HG02973 (cell line): ENCODE data around the gene TSPAN16.
A peak's percentile ranks its signal among the peaks of the same experiment; 100 is the strongest.
"Not testable (repeated sequence)": the region's sequence is repeated elsewhere in the genome, so short reads cannot be mapped to it uniquely, and the experiment has no call there.

Experiments
- ATAC-seq: cut with Tn5 transposase; IDR thresholded peaks from one replicate; pipeline ENCODE4 v1.9.1; 2021; ENCODE audit warnings: moderate library complexity; ENCODE audit not compliant: unreplicated experiment

TSPAN16 gene

DNA sequence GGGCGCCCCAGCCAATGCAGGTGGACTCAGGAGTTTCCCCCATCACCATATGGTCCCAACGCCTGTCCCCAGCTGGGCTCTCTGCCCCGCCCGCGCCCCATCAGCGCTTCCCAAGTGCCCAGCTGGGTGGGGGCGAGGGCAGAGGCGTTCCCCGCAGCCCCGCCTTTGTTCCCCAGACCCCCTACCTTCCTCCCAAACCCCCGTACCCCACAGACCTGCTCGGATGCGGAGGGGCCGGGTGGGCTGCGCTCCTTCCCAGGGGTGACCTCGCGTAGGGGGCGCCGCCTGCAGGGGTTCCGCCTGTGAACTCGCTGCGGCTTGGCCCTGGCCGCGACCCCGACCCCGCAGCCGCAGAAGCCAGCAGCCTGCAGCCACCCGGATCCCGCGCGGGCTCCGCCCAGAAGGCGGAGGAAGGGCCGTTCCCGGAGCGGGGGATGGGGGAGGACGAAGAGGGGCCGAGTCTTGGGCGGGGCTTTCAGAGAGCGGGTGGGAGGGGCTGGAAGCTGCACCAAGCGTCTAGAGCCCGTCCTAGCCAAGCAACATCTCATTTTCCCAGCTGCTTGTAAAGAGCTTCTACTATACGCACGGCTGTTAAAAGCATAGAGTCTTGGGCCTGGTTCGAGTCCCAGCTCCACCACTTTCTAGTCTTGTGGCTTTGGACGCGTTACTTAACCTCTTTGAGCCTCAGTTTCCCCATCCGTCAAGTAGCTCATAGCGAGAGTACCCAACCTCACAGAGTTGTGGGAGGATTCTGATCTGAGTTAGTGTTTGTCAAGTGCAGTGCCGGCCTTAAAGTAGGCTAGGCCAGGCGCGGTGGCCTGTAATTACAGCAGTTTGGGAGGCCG is 43.5 kb downstream of the TSPAN16 start, which contains the start of gene RAB3D:
Gene RAB3D (minus strand): TSS at position 404 of the 845 bp plus-strand sequence. CDS start 2,258 bp downstream, outside the sequence.
- ATAC-seq, result no peak

- not testable (repeated sequence) for ATAC-seq
These were observed 44.1 kb downstream of the TSPAN16 start for GRCh38 chr19:11340099-11340467.

GRCh38 chr19:11342429-11342828 is 46.5 kb downstream of the TSPAN16 start:
- no peak for ATAC-seq

DNA sequence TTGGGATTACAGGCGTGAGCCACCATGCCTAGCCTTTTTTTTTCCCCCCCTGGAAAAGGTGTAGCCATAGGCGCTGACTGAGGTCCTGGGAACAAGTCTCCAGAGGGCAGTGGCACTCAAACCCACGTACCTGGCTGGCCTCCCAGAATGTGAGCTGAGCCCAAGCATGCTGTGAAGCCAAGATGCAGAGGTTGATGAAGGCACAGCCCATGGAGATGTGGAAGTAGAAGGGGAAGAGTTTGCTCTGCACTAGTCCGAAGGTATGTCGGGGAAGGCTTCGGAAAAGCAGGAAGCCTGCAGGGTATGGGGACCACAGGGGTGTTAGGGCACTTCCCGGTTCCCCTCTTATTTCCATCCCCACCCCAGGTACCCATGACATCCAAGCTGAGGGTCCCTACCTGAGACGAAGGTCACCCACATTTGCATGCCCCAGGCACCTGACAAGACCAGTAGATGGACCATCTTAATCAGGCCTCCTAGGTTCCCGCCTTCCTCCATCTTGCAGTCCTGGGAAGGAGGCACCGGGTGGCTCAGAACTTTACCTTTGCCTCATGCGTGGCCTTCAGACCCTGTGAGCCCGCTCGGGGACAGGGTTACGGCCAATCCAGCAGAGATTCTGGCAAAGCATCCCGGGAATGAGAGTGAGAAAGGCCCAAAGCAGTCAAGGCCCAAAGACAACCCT is 49.3 kb downstream of the TSPAN16 start:
- no peak for ATAC-seq

DNA sequence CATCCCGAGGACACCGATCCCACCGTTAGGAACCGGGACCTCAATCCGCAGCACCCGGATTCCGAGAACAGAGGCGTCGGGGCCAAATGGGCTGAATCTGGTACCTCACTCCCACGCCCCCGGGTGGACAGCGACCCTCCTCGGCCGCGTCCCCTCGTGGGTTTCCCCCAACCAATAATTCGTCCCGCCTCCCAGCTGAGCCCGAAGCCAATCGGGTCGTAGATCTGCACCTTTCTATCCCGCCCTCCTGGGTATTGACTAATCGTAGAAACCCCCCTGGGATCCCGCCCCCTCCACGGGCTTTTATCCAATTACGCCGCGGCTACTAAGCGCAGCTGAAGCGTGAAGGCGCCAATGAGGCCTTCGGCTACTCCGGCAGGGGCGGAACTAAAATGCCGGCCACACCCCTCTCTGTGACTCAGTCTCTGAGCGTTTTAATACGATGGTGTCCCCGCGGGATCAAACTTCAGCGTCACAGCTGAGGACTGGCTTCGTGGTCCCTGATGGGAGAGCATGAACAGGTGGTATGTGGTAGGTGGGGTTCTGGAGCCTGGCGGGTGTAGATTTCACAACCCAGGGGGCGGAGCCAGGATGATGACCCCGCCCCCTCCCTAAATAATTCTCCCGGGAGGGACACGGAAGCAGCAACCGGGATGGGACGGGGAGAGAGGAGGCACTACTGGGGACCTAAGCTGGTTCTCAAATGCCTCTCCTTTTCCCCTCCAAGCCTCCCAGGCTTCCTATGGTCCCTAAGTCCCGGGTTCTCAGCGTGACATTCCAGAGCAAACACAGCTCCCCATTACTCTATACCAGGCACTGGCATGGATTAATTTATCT is 50.4 kb downstream of the TSPAN16 start, which contains the start of the genes CCDC159 and TMEM205:
Gene CCDC159 (plus strand): TSS at position 416 of the 837 bp plus-strand sequence. CDS start 88 bp downstream, at position 504.
Gene TMEM205 (minus strand): TSS at position 165 of the 837 bp plus-strand sequence. CDS start 649 bp downstream, outside the sequence.
- ATAC-seq, result peak; percentile 83

DNA sequence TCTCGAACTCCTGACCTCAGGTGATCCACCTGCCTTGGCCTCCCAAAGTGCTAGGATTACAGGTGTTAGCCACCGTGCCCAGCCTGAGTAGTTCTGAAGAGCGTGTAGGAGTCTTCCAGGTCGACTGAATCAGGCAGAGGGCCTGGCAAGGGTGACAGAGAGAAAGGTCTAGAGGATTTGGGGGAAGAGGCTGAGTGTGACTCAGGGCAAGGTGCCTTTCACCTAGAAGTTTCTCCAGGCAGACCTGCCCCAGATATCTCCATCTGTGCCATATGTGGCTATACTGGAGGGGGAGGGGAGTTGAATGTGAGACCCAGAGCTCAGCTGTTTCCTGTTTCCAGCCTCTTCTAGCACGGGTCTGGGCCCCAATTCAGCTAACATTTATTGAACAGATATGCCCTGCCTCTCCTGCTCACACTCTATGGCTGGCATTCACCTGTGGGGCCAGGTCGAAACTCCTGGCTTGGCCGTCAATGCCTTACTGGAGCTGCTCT is 51.6 kb downstream of the TSPAN16 start:
- no peak for ATAC-seq

GRCh38 chr19:11349171-11349570 is 53.2 kb downstream of the TSPAN16 start:
- ATAC-seq, result no peak

DNA sequence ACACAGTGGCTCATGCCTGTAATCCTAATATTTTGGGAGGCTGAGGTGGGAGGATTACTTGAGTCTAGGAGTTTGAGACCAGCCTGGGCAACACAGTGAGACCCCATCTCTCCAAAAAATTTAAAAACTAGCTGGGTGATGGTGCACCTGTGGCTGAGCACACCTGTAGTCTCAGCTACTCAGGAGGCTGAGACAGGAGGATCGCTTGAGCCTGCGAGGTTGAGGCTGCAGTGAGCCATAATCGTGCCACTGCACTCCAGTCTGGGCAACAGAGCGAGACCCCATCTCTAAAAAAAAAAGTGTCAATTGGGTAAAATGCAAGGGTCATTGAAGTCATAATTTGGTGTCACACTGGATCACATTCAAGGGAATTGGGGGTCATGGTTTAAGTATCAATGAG is 58.1 kb downstream of the TSPAN16 start:
- not testable (repeated sequence) for ATAC-seq

GRCh38 chr19:11355160-11356073 is 59.5 kb downstream of the TSPAN16 start, which contains the start of gene PLPPR2:
Gene PLPPR2, plus strand, starts transcription at chr19:11355432. Its CDS starts 2,242 bp downstream, at chr19:11357674.
- ATAC-seq, result no peak

GRCh38 chr19:11356074-11356397 is 60.1 kb downstream of the TSPAN16 start:
- ATAC-seq, result no peak

GRCh38 chr19:11356676-11357550 is 61.0 kb downstream of the TSPAN16 start:
- ATAC-seq, result no peak

- ATAC-seq, result no peak
These were observed 63.5 kb downstream of the TSPAN16 start for GRCh38 chr19:11359421-11359820.

GRCh38 chr19:11361037-11361770 is 65.2 kb downstream of the TSPAN16 start:
- ATAC-seq, result no peak

GRCh38 chr19:11361771-11362731 is 66.1 kb downstream of the TSPAN16 start:
- no peak for ATAC-seq

GRCh38 chr19:11363881-11364280 is 67.9 kb downstream of the TSPAN16 start:
- no peak for ATAC-seq

DNA sequence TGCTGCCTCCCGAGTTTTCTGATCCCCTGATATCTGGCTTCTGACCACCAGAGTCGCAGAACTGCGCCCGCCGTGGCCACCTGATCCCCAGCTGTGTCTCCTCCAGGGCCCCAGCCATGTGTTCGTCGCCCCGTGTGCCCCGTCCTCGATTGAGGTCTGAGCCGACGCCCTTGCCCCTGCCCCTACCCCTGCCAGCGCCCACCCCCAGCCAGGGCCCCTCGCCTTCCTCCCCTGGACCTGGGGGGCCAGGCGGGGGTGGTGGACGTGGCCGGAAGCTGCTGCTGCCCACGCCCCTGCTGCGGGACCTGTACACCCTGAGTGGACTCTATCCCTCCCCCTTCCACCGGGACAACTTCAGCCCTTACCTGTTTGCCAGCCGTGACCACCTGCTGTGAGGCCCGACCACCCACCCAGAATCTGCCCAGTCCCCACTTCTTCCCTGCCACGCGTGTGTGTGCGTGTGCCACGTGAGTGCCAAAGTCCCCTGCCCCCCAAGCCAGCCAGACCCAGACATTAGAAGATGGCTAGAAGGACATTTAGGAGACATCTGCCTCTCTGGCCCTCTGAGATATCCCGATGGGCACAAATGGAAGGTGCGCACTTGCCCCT is 68.4 kb downstream of the TSPAN16 start:
- no peak for ATAC-seq

DNA sequence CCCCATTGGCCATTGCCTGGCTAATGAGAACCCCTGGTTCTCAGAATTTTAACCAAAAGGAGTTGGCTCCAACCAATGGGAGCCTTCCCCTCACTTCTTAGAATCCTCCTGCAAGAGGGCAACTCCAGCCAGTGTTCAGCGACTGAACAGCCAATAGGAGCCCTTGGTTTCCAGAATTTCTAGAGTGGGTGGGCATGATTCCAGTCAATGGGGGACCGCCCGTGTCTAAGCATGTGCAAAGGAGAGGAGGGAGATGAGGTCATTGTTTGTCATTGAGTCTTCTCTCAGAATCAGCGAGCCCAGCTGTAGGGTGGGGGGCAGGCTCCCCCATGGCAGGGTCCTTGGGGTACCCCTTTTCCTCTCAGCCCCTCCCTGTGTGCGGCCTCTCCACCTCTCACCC is 69.0 kb downstream of the TSPAN16 start:
- ATAC-seq, result no peak
